ENCODE results near the gene HOOK2. TPM values are rescaled to one million over a fixed set of nuclear protein-coding genes. Genes with fewer than 3 reads are reported as not detected.

HOOK2 gene
- total and polyA plus RNA-seq, 9 of the 15 experiments (the other 6 are each of a cell fraction or from before 2014, with no cell fraction given): 1.3 to 17.2 (median 9.9) TPM

- 0 out of 2 replicates have a peak, but pooled peaks have one; percentile 3 for TF ChIP-seq SMC3 (conservative IDR thresholded peaks at IDR 0.05; ENCODE audit: insufficient read depth, low read depth, low read length)
- peak; percentile 75 for TF ChIP-seq TBP (optimal IDR thresholded peaks at IDR 0.05; ENCODE audit: low read depth, low read length)
- TF ChIP-seq ARID4B (CRISPR knock-in tag; IDR thresholded peaks at IDR 0.05): peak; percentile 96
- TF ChIP-seq CREB1 (IDR thresholded peaks at IDR 0.05): peak; percentile 95
- peak; percentile 96 for TF ChIP-seq CREB1 (CRISPR knock-in tag; IDR thresholded peaks at IDR 0.05)
- no peak for TF ChIP-seq KLF6 (CRISPR knock-in tag; IDR thresholded peaks at IDR 0.05; ENCODE audit: borderline replicate concordance)
- TF ChIP-seq ZNF384 (IDR thresholded peaks at IDR 0.05; ENCODE audit: low read depth, low read length): no peak
- peak; percentile 92 for TF ChIP-seq PHF8 (IDR thresholded peaks at IDR 0.05; ENCODE audit: borderline replicate concordance, low read length)
- no peak; the same call in 1 of the 2 replicates for TF ChIP-seq CBFA2T3 (IDR thresholded peaks at IDR 0.05)
- TF ChIP-seq, protein P1, sequence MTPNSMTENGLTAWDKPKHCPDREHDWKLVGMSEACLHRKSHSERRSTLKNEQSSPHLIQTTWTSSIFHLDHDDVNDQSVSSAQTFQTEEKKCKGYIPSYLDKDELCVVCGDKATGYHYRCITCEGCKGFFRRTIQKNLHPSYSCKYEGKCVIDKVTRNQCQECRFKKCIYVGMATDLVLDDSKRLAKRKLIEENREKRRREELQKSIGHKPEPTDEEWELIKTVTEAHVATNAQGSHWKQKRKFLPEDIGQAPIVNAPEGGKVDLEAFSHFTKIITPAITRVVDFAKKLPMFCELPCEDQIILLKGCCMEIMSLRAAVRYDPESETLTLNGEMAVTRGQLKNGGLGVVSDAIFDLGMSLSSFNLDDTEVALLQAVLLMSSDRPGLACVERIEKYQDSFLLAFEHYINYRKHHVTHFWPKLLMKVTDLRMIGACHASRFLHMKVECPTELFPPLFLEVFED (CRISPR knock-in tag; conservative IDR thresholded peaks at IDR 0.05): no peak
- TF ChIP-seq NFRKB (IDR thresholded peaks at IDR 0.05; ENCODE audit: low read depth): peak; percentile 56; the same call in 1 of the 2 replicates
- TF ChIP-seq BDP1 (IDR thresholded peaks at IDR 0.05; ENCODE audit: insufficient read depth, insufficient read length): no peak
- TF ChIP-seq ZNF316 (IDR thresholded peaks at IDR 0.05): no peak
- TF ChIP-seq MNT (conservative IDR thresholded peaks at IDR 0.05): peak; percentile 75 to 90
- no peak for TF ChIP-seq HMG20A (CRISPR knock-in tag; conservative IDR thresholded peaks at IDR 0.05)
- TF ChIP-seq ZC3H8 (IDR thresholded peaks at IDR 0.05): no peak
- TF ChIP-seq SMAD1 (IDR thresholded peaks at IDR 0.05; ENCODE audit: low read depth, low read length, partially characterized antibody): peak; percentile 48
- TF ChIP-seq CSDE1 (IDR thresholded peaks at IDR 0.05): no peak; a peak in 1 of 4 replicates
- no peak for TF ChIP-seq SMARCE1 (IDR thresholded peaks at IDR 0.05)
- TF ChIP-seq FOXA3 (CRISPR knock-in tag; conservative IDR thresholded peaks at IDR 0.05 in 1 of 2, IDR thresholded peaks at IDR 0.05 in 1 of 2): peak in 1 of 2 experiments; percentile 34; a peak in 1 of 4 replicates
- TF ChIP-seq NCOA1 (IDR thresholded peaks at IDR 0.05; ENCODE audit: low read depth): 0 out of 2 replicates have a peak, but pooled peaks have one; percentile 3
- TF ChIP-seq ZNF217 (CRISPR knock-in tag; IDR thresholded peaks at IDR 0.05): no peak
These were observed 31.1 kb upstream of the HOOK2 start, which contains the start of gene RNASEH2A (continued) for GRCh38 chr19:12806242-12807081.
